SK-N-SH treated with all-trans-retinoic acid at 6 μM for 48 hours (cell line): ENCODE data around the gene CTSG.

Experiments used
- ATAC-seq: fragments of 200-7000 bp; cut with Tn5 transposase; 3 replicates; pipeline ENCODE4 v1.9.1; 2020; ENCODE audit warnings: mild to moderate bottlenecking, moderate library complexity
- ARNTL ChIP-seq: fragments of 450-650 bp; formaldehyde crosslinking; IDR thresholded peaks from 2 replicates; pipeline ENCODE4 v1.5.0; 2020; ENCODE audit warnings: low read depth, mild to moderate bottlenecking, moderate library complexity, borderline replicate concordance
- BACH2 ChIP-seq: fragments of 250-450 bp; sonication (Bioruptor Pico); IDR thresholded peaks from 2 replicates; pipeline ENCODE4 v1.9.0; 2021; ENCODE audit warnings: mild to moderate bottlenecking, borderline replicate concordance
- CREB5 ChIP-seq: fragments of 250-450 bp; sonication (Bioruptor Pico); IDR thresholded peaks from 2 replicates; pipeline ENCODE4 v1.5.1; 2020; ENCODE audit warnings: low read depth, mild to moderate bottlenecking, moderate library complexity
- CSDC2 ChIP-seq: fragments of 250-450 bp; sonication (Bioruptor Pico); IDR thresholded peaks from 2 replicates; pipeline ENCODE4 v1.5.0; 2020; ENCODE audit warnings: mild to moderate bottlenecking, moderate library complexity
- ISL1 ChIP-seq: fragments of 250-450 bp; sonication (Bioruptor Pico); IDR thresholded peaks from 2 replicates; pipeline ENCODE4 v2.1.2; 2022; ENCODE audit warnings: mild to moderate bottlenecking, moderate library complexity
- OSR1 ChIP-seq: fragments of 250-450 bp; sonication (Bioruptor Pico); IDR thresholded peaks from 2 replicates; pipeline ENCODE4 v1.8.0; 2022; ENCODE audit warnings: moderate library complexity, mild to moderate bottlenecking, inconsistent platforms
- PATZ1 ChIP-seq: fragments of 250-450 bp; sonication (Bioruptor Pico); IDR thresholded peaks from 2 replicates; pipeline ENCODE4 v1.8.0; 2020; ENCODE audit warnings: mild to moderate bottlenecking, moderate library complexity, borderline replicate concordance
- PPARA ChIP-seq: fragments of 250-450 bp; sonication (Bioruptor Pico); IDR thresholded peaks from 2 replicates; pipeline ENCODE4 v1.5.0; 2020; ENCODE audit warnings: mild to moderate bottlenecking, borderline replicate concordance
- RARB ChIP-seq: fragments of 250-450 bp; sonication (Bioruptor Pico); IDR thresholded peaks from 2 replicates; pipeline ENCODE4 v1.8.0; 2021; ENCODE audit warnings: mild to moderate bottlenecking, moderate library complexity
- TCF4 ChIP-seq: fragments of 250-450 bp; sonication (Bioruptor Pico); IDR thresholded peaks from 2 replicates; pipeline ENCODE4 v1.8.0; 2021; ENCODE audit warnings: mild to moderate bottlenecking, moderate library complexity, borderline replicate concordance
- TOX ChIP-seq: fragments of 250-450 bp; sonication (Bioruptor Pico); IDR thresholded peaks from 2 replicates; pipeline ENCODE4 v1.8.0; 2021; ENCODE audit warnings: mild to moderate bottlenecking, moderate library complexity, borderline replicate concordance
- TSHZ2 ChIP-seq: fragments of 250-450 bp; sonication (Bioruptor Pico); IDR thresholded peaks from 2 replicates; pipeline ENCODE4 v1.5.0; 2020; ENCODE audit warnings: mild to moderate bottlenecking, moderate library complexity
- ZC3H10 ChIP-seq: fragments of 250-450 bp; sonication (Bioruptor Pico); IDR thresholded peaks from 2 replicates; pipeline ENCODE4 v1.5.1; 2021; ENCODE audit warnings: mild to moderate bottlenecking, moderate library complexity
- ZFP3 ChIP-seq: fragments of 250-450 bp; sonication (Bioruptor Pico); IDR thresholded peaks from 2 replicates; pipeline ENCODE4 v1.5.0; 2020; ENCODE audit warnings: mild to moderate bottlenecking, moderate library complexity
- ZFP30 ChIP-seq: fragments of 450-650 bp; formaldehyde crosslinking; IDR thresholded peaks from 2 replicates; pipeline ENCODE4 v1.5.0; 2022; ENCODE audit warnings: mild to moderate bottlenecking, moderate library complexity
- ZNF565 ChIP-seq: fragments of 450-650 bp; formaldehyde crosslinking; conservative IDR thresholded peaks from 2 replicates; pipeline ENCODE4 v1.5.0; 2020; ENCODE audit warnings: low read depth, mild to moderate bottlenecking, moderate library complexity
- ZNF8 ChIP-seq: fragments of 450-650 bp; formaldehyde crosslinking; IDR thresholded peaks from 2 replicates; pipeline ENCODE4 v1.5.0; 2020; ENCODE audit warnings: mild to moderate bottlenecking, moderate library complexity
- TF ChIP-seq, protein P1 (sequence below): fragments of 250-450 bp; sonication (Bioruptor Pico); IDR thresholded peaks from 2 replicates; pipeline ENCODE4 v1.8.0; 2021; ENCODE audit warnings: low read depth, mild to moderate bottlenecking, moderate library complexity, borderline replicate concordance
- TF ChIP-seq, protein P2 (sequence below): fragments of 250-450 bp; sonication (Bioruptor Pico); IDR thresholded peaks from 2 replicates; pipeline ENCODE4 v1.5.1; 2021; ENCODE audit warnings: mild to moderate bottlenecking, moderate library complexity

The CTSG gene

GRCh38 chr14:24565766-24566165, 10.3 kb downstream of the CTSG start:
- no peak for ATAC-seq
- no peak for TF ChIP-seq ZFP30
- no peak for TF ChIP-seq PATZ1 (CRISPR knock-in tag)
- TF ChIP-seq BACH2 (CRISPR knock-in tag): no peak
- no peak for TF ChIP-seq ARNTL (CRISPR knock-in tag)
- no peak for TF ChIP-seq TOX
- TF ChIP-seq TSHZ2 (CRISPR knock-in tag): no peak
- TF ChIP-seq TCF4 (CRISPR knock-in tag): no peak
- TF ChIP-seq PPARA (CRISPR knock-in tag): no peak
- TF ChIP-seq ZC3H10: no peak
- no peak for TF ChIP-seq ZNF8 (CRISPR knock-in tag)
- no peak for TF ChIP-seq ISL1 (CRISPR knock-in tag)
- no peak for TF ChIP-seq RARB (CRISPR knock-in tag)
- TF ChIP-seq, protein P1, sequence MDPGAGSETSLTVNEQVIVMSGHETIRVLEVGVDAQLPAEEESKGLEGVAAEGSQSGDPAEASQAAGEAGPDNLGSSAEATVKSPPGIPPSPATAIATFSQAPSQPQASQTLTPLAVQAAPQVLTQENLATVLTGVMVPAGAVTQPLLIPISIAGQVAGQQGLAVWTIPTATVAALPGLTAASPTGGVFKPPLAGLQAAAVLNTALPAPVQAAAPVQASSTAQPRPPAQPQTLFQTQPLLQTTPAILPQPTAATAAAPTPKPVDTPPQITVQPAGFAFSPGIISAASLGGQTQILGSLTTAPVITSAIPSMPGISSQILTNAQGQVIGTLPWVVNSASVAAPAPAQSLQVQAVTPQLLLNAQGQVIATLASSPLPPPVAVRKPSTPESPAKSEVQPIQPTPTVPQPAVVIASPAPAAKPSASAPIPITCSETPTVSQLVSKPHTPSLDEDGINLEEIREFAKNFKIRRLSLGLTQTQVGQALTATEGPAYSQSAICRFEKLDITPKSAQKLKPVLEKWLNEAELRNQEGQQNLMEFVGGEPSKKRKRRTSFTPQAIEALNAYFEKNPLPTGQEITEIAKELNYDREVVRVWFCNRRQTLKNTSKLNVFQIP (CRISPR knock-in tag): no peak
- TF ChIP-seq ZFP3 (CRISPR knock-in tag): no peak
- TF ChIP-seq, protein P2, sequence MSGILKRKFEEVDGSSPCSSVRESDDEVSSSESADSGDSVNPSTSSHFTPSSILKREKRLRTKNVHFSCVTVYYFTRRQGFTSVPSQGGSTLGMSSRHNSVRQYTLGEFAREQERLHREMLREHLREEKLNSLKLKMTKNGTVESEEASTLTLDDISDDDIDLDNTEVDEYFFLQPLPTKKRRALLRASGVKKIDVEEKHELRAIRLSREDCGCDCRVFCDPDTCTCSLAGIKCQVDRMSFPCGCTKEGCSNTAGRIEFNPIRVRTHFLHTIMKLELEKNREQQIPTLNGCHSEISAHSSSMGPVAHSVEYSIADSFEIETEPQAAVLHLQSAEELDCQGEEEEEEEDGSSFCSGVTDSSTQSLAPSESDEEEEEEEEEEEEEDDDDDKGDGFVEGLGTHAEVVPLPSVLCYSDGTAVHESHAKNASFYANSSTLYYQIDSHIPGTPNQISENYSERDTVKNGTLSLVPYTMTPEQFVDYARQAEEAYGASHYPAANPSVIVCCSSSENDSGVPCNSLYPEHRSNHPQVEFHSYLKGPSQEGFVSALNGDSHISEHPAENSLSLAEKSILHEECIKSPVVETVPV: no peak
- TF ChIP-seq ZNF565 (CRISPR knock-in tag): no peak

GRCh38 chr14:24563505-24563904, 12.5 kb downstream of the CTSG start:
- no peak for ATAC-seq
- TF ChIP-seq TOX (no peak), ZNF565 (CRISPR knock-in tag) (no peak), BACH2 (CRISPR knock-in tag) (no peak), TSHZ2 (CRISPR knock-in tag) (no peak), PATZ1 (CRISPR knock-in tag) (no peak), TCF4 (CRISPR knock-in tag) (no peak), ZNF8 (CRISPR knock-in tag) (no peak), RARB (CRISPR knock-in tag) (no peak), OSR1 (no peak), ARNTL (CRISPR knock-in tag) (no peak), ZFP30 (no peak), CREB5 (no peak), ISL1 (CRISPR knock-in tag) (no peak), CSDC2 (no peak), PPARA (CRISPR knock-in tag) (no peak), ZFP3 (CRISPR knock-in tag) (no peak)
